Gastroesophageal sphincter (tissue), 4 donors: ENCODE measurements around the gene KRTAP10-3. TPM values are rescaled to one million over a fixed set of nuclear protein-coding genes. Genes with fewer than 3 reads are reported as not detected.

Experiments used
- ATAC-seq: fragments of 150-250 bp; one replicate; pipeline ENCODE4 v1.9.1; 2016; ENCODE audit warnings: mild to moderate bottlenecking, moderate library complexity
- H3K27ac ChIP-seq, 4 donors: fragments of 200-600 bp; sonication (generic) in 3 of 4; 1 replicate in 3 of 4; 2 replicates in 1 of 4; pipeline ENCODE4 v1.5.1; 2016 to 2019
- H3K27me3 ChIP-seq: fragments of 200-600 bp; sonication (generic); one replicate; pipeline ENCODE4 v1.5.1; 2019
- H3K36me3 ChIP-seq, 2 donors: fragments of 200-600 bp; sonication (generic); one replicate each; pipeline ENCODE4 v1.5.1; 2019; ENCODE audit warnings: control low read depth in 1 of 2
- H3K4me1 ChIP-seq, 3 donors: fragments of 200-600 bp; sonication (generic); 1 replicate in 2 of 3; 2 replicates in 1 of 3; pipeline ENCODE4 v1.5.1; 2016 to 2019; ENCODE audit warnings: control low read depth in 2 of 3
- H3K4me3 ChIP-seq, 2 donors: fragments of 200-600 bp; sonication (generic); one replicate each; pipeline ENCODE4 v1.5.1; 2019; ENCODE audit warnings: mild to moderate bottlenecking in 1 of 2, moderate library complexity in 1 of 2
- H3K9me3 ChIP-seq, 3 donors: fragments of 200-600 bp; sonication (generic); one replicate each; pipeline ENCODE4 v1.5.1; 2017 to 2019; ENCODE audit warnings: control low read depth in 2 of 3
- CTCF ChIP-seq, 4 experiments: fragments of 200-600 bp in 2 of 4; fragments of 450-650 bp in 2 of 4; sonication (generic) in 1 of 4; IDR thresholded peaks; one replicate each; pipeline ENCODE4 v1.5.1; 2017 to 2019; ENCODE audit warnings: antibody characterized with exemption in 4 of 4, mild to moderate bottlenecking in 2 of 4, moderate library complexity in 2 of 4
- EP300 ChIP-seq: sonication (generic); formaldehyde crosslinking; IDR thresholded peaks from one replicate; pipeline ENCODE4 v1.6.1; 2017; ENCODE audit warnings: antibody characterized with exemption, mild to moderate bottlenecking
- POLR2A ChIP-seq, 2 donors: fragments of 450-650 bp; IDR thresholded peaks; one replicate each; pipeline ENCODE4 v1.6.1; 2017; ENCODE audit warnings: antibody characterized with exemption in 2 of 2, mild to moderate bottlenecking in 2 of 2, moderate library complexity in 1 of 2
- POLR2AphosphoS5 ChIP-seq: sonication (generic); formaldehyde crosslinking; IDR thresholded peaks from one replicate; pipeline ENCODE4 v1.6.1; 2017; ENCODE audit warnings: antibody characterized with exemption
- WGBS, 2 donors: methylation state at CpG; one replicate each; pipeline ENCODE4 v1.1.5; 2018; ENCODE audit warnings: low coverage in 1 of 2; 5-methylcytosine and 5-hydroxymethylcytosine counted together
- total RNA-seq, 4 donors: library from RNA; depleted of rRNA; stranded (reverse); fragments of >200 nt; gene quantifications; one replicate each; pipeline ENCODE4 v1.1.0, GENCODE V29; 2016

KRTAP10-3 gene
- total RNA-seq, 4 donors from 2014 or later, result not detected

- no peaks in the 10 kb centered on the region for H3K4me1 ChIP-seq
- ATAC-seq, result no peak
- TF ChIP-seq EP300, result no peak
- H3K36me3 ChIP-seq, result no peaks in the 10 kb centered on the region
- 60 to 95% methylated on average over 3 to 8 of the region's 30 CpGs for WGBS, 2 donors
- H3K4me3 ChIP-seq, result no peak overlapping the region
- peaks cover 58% of the 10 kb centered on the region for H3K27me3 ChIP-seq
- H3K27ac ChIP-seq, result no peak overlapping the region
- no peaks in the 10 kb centered on the region for H3K9me3 ChIP-seq
These were observed 26.7 kb downstream of the KRTAP10-3 start for GRCh38 chr21:44531606-44532564.

DNA sequence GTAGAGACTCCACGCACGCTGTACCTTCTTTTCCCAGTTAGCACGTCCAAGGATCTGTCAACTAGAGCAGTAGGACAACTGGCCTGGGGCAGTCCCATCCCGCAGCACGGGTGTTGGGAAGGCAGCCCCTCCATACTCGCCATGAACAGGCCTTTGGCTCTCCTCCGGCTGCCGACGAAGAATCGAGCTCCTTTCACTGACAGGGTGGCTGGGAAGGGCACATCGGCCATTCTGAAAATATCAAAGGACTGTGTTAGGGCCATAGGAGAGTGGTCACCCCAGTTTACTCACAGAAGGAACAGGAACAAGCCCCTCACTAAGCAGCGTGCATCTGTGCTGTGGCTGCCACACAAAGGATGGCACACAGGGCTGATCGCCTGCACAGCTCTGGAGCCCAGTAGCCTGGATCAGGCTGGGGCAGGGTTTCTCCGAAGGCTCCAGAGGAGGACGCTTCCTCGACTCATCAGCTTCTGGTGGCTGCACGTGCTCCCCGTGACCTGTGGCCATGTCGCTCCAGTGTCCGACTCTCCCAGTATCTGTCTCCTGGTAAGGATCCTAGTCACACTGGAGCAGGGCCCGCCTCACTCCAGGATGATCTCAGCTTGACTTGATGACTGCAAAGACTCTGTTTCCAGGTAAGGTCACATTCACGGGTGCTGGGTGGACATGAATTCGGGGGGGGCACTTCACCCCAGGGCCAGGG, 27.5 kb downstream of the KRTAP10-3 start:
- Histone ChIP-seq H3K9me3 (no peaks in the 10 kb centered on the region), H3K4me1 (no peaks in the 10 kb centered on the region), H3K27me3 (peaks cover 58% of the 10 kb centered on the region), H3K4me3 (no peak overlapping the region), H3K27ac (no peak overlapping the region), H3K36me3 (no peaks in the 10 kb centered on the region)
- WGBS, 2 donors, result 89 to 93% methylated on average over 3 to 8 of the region's 23 CpGs
- TF ChIP-seq EP300 (no peak), POLR2AphosphoS5 (no peak), CTCF (IDR thresholded peaks at IDR 0.05) (no peak), POLR2A (IDR thresholded peaks at IDR 0.05) (no peak)
- no peak for ATAC-seq

- Histone ChIP-seq H3K27me3 (peaks cover 58% of the 10 kb centered on the region), H3K36me3 (no peaks in the 10 kb centered on the region), H3K4me1 (no peaks in the 10 kb centered on the region), H3K27ac (no peak overlapping the region), H3K4me3 (no peak overlapping the region), H3K9me3 (no peaks in the 10 kb centered on the region)
- no peak for ATAC-seq
- no peak for TF ChIP-seq POLR2AphosphoS5
- WGBS, 2 donors, result 80 to 100% methylated on average over 2 to 6 of the region's 7 CpGs
These were observed 28.2 kb downstream of the KRTAP10-3 start for GRCh38 chr21:44530221-44530902.

DNA sequence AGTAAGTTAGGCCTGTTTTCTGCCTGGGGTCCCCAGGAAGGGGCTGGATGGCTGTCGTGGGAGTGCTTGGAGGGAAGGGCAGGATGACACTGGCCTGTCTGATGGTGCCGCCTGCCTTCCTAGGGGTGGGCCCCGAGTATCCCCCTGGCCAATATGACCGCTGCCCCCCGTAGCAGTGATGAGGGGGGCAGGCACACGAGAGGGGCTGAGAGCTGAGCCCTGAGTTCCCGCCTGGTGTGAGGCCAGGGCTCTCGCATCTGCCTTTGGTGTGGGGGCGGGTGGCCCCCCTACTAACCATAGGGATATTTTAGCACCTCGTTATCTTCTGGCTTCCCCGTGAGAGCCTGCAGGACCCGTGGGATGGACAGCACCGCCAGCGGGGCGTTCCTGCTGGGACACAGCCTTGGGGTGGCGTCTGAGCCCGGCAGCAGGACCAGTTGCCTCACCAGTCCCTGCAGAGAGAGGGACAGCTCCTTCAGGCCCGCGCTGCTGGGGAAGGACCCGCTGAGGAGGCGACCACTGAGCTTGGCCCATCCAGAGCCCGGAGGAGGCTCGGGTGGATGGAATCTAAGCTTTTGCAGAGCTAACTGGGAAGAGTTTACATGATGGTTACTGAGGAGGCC, 29.0 kb downstream of the KRTAP10-3 start:
- TF ChIP-seq CTCF (IDR thresholded peaks at IDR 0.05) (no peak), POLR2AphosphoS5 (no peak), POLR2A (IDR thresholded peaks at IDR 0.05) (no peak), EP300 (no peak)
- no peak for ATAC-seq
- peaks cover 58% of the 10 kb centered on the region for H3K27me3 ChIP-seq
- no peak overlapping the region for H3K4me3 ChIP-seq
- H3K27ac ChIP-seq, result no peak overlapping the region
- H3K4me1 ChIP-seq, result no peaks in the 10 kb centered on the region
- WGBS, 2 donors, result 60% methylated on average over 1 of the region's 23 CpGs; no CpG with 5 or more reads in 1 of the 2 donors
- no peaks in the 10 kb centered on the region for H3K9me3 ChIP-seq
- no peaks in the 10 kb centered on the region for H3K36me3 ChIP-seq

GRCh38 chr21:44529011-44529421, 29.6 kb downstream of the KRTAP10-3 start:
- ATAC-seq, result no peak

More at GRCh38 chr21:44529011-44529421, 29.6 kb downstream of the KRTAP10-3 start:
- Histone ChIP-seq H3K4me3 (no peak overlapping the region), H3K27ac (no peak overlapping the region), H3K9me3 (no peaks in the 10 kb centered on the region), H3K4me1 (no peaks in the 10 kb centered on the region), H3K27me3 (peaks cover 58% of the 10 kb centered on the region), H3K36me3 (no peaks in the 10 kb centered on the region)
- TF ChIP-seq POLR2AphosphoS5 (no peak), EP300 (no peak), CTCF (IDR thresholded peaks at IDR 0.05) (no peak), POLR2A (IDR thresholded peaks at IDR 0.05) (no peak)
- 95% methylated on average over 7 of the region's 17 CpGs; no CpG with 5 or more reads in 1 of the 2 donors for WGBS, 2 donors
